Lung (tissue), 12 donors: ENCODE results near the gene PCBP3. TPM values are rescaled to one million over a fixed set of nuclear protein-coding genes. Genes with fewer than 3 reads are reported as not detected.

Experiments
- ATAC-seq: fragments of 200-7000 bp; cut with Tn5 transposase; one replicate; pipeline ENCODE4 v1.9.1; 2020; ENCODE audit warnings: moderate number of reproducible peaks; ENCODE audit not compliant: insufficient read depth, low FRiP score
- DNase-seq, 3 donors: peaks; one replicate each; pipeline ENCODE4 v3.0.0-alpha.2; 2013 to 2017
- H3K27ac ChIP-seq, 2 donors: one replicate each; pipeline ENCODE4 v1.5.1; 2013; ENCODE audit warnings: mild to moderate bottlenecking in 2 of 2, moderate library complexity in 2 of 2, control low read depth in 1 of 2, inconsistent platforms in 1 of 2, low read depth in 1 of 2, low read length in 1 of 2
- H3K27me3 ChIP-seq, 3 donors: one replicate each; pipeline ENCODE4 v1.5.1; 2013; ENCODE audit warnings: low read length in 2 of 3; ENCODE audit not compliant: control insufficient read depth in 3 of 3, insufficient read depth in 3 of 3
- H3K36me3 ChIP-seq, 4 donors: one replicate each; pipeline ENCODE4 v1.5.1; 2013; ENCODE audit warnings: low read length in 4 of 4, mild to moderate bottlenecking in 1 of 4, moderate library complexity in 1 of 4; ENCODE audit not compliant: control insufficient read depth in 4 of 4, insufficient read depth in 4 of 4
- H3K4me1 ChIP-seq, 5 donors: one replicate each; pipeline ENCODE4 v1.5.1; 2013; ENCODE audit warnings: low read length in 5 of 5, mild to moderate bottlenecking in 2 of 5, moderate library complexity in 1 of 5; ENCODE audit not compliant: control insufficient read depth in 5 of 5, insufficient read depth in 5 of 5
- H3K4me3 ChIP-seq: one replicate; pipeline ENCODE4 v1.5.1; 2013; ENCODE audit warnings: mild to moderate bottlenecking, control low read depth, moderate library complexity
- H3K9ac ChIP-seq, 2 donors: one replicate each; pipeline ENCODE4 v1.5.1; 2013; ENCODE audit warnings: low read length in 2 of 2, control low read depth in 1 of 2; ENCODE audit not compliant: insufficient read depth in 1 of 2
- H3K9me3 ChIP-seq, 4 donors: one replicate each; pipeline ENCODE4 v1.5.1; 2013; ENCODE audit warnings: low read length in 3 of 4, mild to moderate bottlenecking in 1 of 4, moderate library complexity in 1 of 4; ENCODE audit not compliant: control insufficient read depth in 4 of 4, insufficient read depth in 3 of 4
- WGBS, 2 donors: extraction: QIAGEN DNeasy Blood & Tissue Kit; methylation state at CpG; one replicate each; pipeline ENCODE4 v1.1.7; 2013; 5-methylcytosine and 5-hydroxymethylcytosine counted together
- polyA plus RNA-seq, 2 donors: library from polyadenylated mRNA; stranded (reverse); fragments of 200-250 nt; gene quantifications; one replicate each; pipeline ENCODE4 v1.2.1, GENCODE V29; 2013
- total RNA-seq, 2 donors: library from RNA; depleted of rRNA in 1 of 2; stranded (reverse); fragments of >200 nt in 1 of 2; gene quantifications; one replicate each; pipeline ENCODE4 v1.2.1, GENCODE V29; 2014 to 2021
- TF ChIP-seq, protein P1 (sequence below): IDR thresholded peaks from 2 replicates; pipeline ENCODE4 v1.5.1; 2012; ENCODE audit warnings: mild to moderate bottlenecking; ENCODE audit errors: control extremely low read depth, extremely low read depth
- donor health status: control.
- donor health status: control.
- donor health status: Bipolar disorder and iron deficiency.
- donor health status: healthy.
- donor health status: DM: yes; HTN: yes; CAD: no.

The PCBP3 gene
- total and polyA plus RNA-seq, 4 donors: 1.6 to 8.2 (median 3.1) TPM

DNA sequence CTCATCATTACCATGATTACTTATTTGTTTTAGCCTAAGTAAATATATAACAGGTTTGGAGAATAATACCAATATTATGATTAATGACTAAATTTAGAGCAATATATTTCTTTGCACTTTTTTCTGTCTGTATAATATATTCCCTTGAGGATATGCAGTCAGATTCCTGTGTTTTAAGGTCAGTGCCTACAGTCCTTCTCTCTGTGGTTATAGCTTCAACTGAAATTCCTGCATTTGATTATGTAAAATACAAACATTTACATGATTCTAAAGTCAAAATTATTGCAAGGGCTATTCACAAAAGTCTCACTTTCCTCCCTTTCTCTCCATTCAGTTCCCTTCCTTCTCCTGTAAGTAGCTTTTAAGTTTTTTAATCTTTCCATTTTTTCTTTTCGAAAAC, 195.1 kb downstream of the PCBP3 start:
- Histone ChIP-seq H3K27ac (no peak overlapping the region), H3K4me3 (no peak overlapping the region), H3K9me3 (peaks cover 0 to 14% (median 6%) of the 10 kb centered on the region in 4 donors), H3K9ac (no peak overlapping the region), H3K27me3 (peaks cover 0 to 4% (median 0%) of the 10 kb centered on the region in 3 donors), H3K4me1 (peaks cover 0 to 15% (median 0%) of the 10 kb centered on the region in 5 donors), H3K36me3 (no peaks in the 10 kb centered on the region)
- ATAC-seq (no peak), DNase-seq (no peak)
- TF ChIP-seq, protein P1, sequence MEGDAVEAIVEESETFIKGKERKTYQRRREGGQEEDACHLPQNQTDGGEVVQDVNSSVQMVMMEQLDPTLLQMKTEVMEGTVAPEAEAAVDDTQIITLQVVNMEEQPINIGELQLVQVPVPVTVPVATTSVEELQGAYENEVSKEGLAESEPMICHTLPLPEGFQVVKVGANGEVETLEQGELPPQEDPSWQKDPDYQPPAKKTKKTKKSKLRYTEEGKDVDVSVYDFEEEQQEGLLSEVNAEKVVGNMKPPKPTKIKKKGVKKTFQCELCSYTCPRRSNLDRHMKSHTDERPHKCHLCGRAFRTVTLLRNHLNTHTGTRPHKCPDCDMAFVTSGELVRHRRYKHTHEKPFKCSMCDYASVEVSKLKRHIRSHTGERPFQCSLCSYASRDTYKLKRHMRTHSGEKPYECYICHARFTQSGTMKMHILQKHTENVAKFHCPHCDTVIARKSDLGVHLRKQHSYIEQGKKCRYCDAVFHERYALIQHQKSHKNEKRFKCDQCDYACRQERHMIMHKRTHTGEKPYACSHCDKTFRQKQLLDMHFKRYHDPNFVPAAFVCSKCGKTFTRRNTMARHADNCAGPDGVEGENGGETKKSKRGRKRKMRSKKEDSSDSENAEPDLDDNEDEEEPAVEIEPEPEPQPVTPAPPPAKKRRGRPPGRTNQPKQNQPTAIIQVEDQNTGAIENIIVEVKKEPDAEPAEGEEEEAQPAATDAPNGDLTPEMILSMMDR: no peak
- WGBS, 2 donors: 99 to 100% methylated on average over 1 of the region's 1 CpG

DNA sequence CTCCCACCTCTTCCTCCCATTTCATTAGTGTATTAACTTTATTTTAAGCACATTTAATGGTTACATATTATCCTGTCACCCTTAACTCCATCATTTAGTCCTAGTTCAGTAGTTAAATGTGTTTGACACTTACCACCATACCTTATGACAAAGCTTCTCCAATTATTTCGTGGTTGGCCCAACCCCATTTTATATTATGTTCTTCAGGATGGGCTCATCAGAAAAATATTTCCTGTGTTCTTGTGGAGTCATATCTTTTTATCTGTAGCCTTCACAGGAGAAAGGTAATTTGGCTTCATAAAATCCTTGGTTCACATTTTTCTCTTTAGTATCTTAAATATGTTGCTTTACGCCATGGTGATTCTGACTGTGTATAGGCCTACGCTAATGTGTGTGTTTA, 195.7 kb downstream of the PCBP3 start:
- no peaks in the 10 kb centered on the region for H3K36me3 ChIP-seq
- peaks cover 0 to 15% (median 0%) of the 10 kb centered on the region in 5 donors for H3K4me1 ChIP-seq
- 80 to 90% methylated on average over 3 of the region's 3 CpGs for WGBS, 2 donors
- TF ChIP-seq, protein P1: no peak
- ATAC-seq (no peak), DNase-seq (no peak)
- H3K9ac ChIP-seq: no peak overlapping the region
- peaks cover 0 to 14% (median 6%) of the 10 kb centered on the region in 4 donors for H3K9me3 ChIP-seq
- H3K27ac ChIP-seq: no peak overlapping the region
- no peak overlapping the region for H3K4me3 ChIP-seq
- H3K27me3 ChIP-seq: peaks cover 0 to 4% (median 0%) of the 10 kb centered on the region in 3 donors

DNA sequence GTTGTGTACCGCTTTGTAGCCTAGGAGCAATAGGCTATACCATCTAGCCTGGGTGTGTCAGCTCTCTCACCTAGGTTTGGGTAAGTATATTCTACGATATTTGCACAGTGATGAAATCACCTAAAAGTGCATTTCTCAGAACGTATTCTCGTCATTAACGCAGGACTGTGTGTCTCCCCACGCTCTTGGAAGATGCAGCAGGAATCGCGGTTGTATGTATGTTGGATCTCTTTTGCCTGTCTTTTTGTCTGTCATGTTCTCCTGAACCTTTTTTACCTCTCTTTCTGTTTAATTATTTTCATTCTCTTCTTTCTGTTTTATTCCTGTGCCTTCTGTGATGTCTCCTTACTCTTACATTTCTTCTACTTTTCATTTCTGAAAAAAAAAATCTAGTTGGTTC, 197.5 kb downstream of the PCBP3 start:
- Histone ChIP-seq H3K27ac (no peak overlapping the region), H3K27me3 (no peaks in the 10 kb centered on the region), H3K9me3 (peaks cover 0 to 14% (median 8%) of the 10 kb centered on the region in 4 donors), H3K4me1 (peaks cover 0 to 11% (median 0%) of the 10 kb centered on the region in 5 donors), H3K36me3 (no peaks in the 10 kb centered on the region), H3K9ac (no peak overlapping the region), H3K4me3 (no peak overlapping the region)
- no peak for DNase-seq
- TF ChIP-seq, protein P1: no peak
- no peak for ATAC-seq
- 94 to 95% methylated on average over 8 of the region's 8 CpGs for WGBS, 2 donors

DNA sequence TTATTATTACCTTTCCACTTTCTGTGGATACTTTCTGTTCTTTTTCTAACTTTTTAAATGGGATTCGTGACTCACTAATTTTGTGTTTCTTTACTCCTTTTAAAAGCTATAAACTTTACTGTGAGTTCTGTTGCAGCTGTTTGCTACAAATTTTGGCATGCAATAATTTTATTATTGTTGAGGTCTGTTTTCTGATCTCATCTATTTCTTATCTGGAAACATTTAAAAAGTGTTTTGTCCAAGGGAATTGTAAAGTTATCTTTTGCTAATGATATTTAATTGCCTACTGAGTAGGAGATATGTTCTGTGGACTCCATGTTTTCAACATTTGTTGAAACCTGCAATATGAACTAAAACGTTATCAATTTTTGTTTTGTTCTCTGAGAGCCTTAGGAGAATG, 199.9 kb downstream of the PCBP3 start:
- H3K9me3 ChIP-seq: peaks cover 0 to 14% (median 8%) of the 10 kb centered on the region in 4 donors
- WGBS, 2 donors: 82 to 90% methylated on average over 2 of the region's 2 CpGs
- H3K4me3 ChIP-seq: no peak overlapping the region
- peaks cover 0 to 3% (median 0%) of the 10 kb centered on the region in 5 donors for H3K4me1 ChIP-seq
- peaks cover 0 to 2% (median 0%) of the 10 kb centered on the region in 3 donors for H3K27me3 ChIP-seq
- TF ChIP-seq, protein P1: no peak
- no peak overlapping the region for H3K27ac ChIP-seq
- DNase-seq (no peak), ATAC-seq (no peak)
- H3K9ac ChIP-seq: no peak overlapping the region
- H3K36me3 ChIP-seq: no peaks in the 10 kb centered on the region
